HepG2 (cell line): Measurements from ENCODE around the gene CDC42BPG. TPM values are rescaled to one million over a fixed set of nuclear protein-coding genes. Genes with fewer than 3 reads are reported as not detected.

ENCODE experiments used
- ATM ChIP-seq: fragments of 450-650 bp; IDR thresholded peaks from 2 replicates; pipeline ENCODE4 v1.7.1; 2017; ENCODE audit warnings: mild to moderate bottlenecking, borderline replicate concordance
- FOXK2 ChIP-seq: fragments of 450-650 bp; IDR thresholded peaks from 2 replicates; pipeline ENCODE4 v1.6.1; 2016
- FOXP1 ChIP-seq, 2 experiments: fragments of 450-650 bp in 1 of 2; IDR thresholded peaks; 2 replicates each; pipeline ENCODE4 v1.6.1; 2017 to 2018; ENCODE audit warnings: antibody characterized with exemption in 1 of 2
- GABPB1 ChIP-seq: IDR thresholded peaks from 2 replicates; pipeline ENCODE4 v1.6.1; 2016; ENCODE audit warnings: mild to moderate bottlenecking, missing genetic modification reagents, moderate library complexity, missing compliant biosample characterization
- HIVEP1 ChIP-seq: sonication (generic); formaldehyde crosslinking; IDR thresholded peaks from 2 replicates; pipeline ENCODE4 v1.4.0; 2020; ENCODE audit warnings: mild to moderate bottlenecking, missing genetic modification reagents
- HMG20B ChIP-seq: conservative IDR thresholded peaks from 2 replicates; pipeline ENCODE4 v1.6.1; 2016; ENCODE audit warnings: missing genetic modification reagents, missing compliant biosample characterization
- HOXD1 ChIP-seq: sonication (generic); formaldehyde crosslinking; IDR thresholded peaks from 2 replicates; pipeline ENCODE4 v1.5.0; 2020; ENCODE audit warnings: missing genetic modification reagents
- SMYD3 ChIP-seq: sonication (generic); formaldehyde crosslinking; IDR thresholded peaks from 2 replicates; pipeline ENCODE4 v1.8.1; 2023; ENCODE audit warnings: mild to moderate bottlenecking, missing genetic modification reagents
- ZMAT5 ChIP-seq: sonication (generic); formaldehyde crosslinking; IDR thresholded peaks from 2 replicates; pipeline ENCODE4 v1.5.0; 2020; ENCODE audit warnings: mild to moderate bottlenecking, low read depth, missing genetic modification reagents, borderline replicate concordance
- ZNF12 ChIP-seq: sonication (generic); formaldehyde crosslinking; IDR thresholded peaks from 2 replicates; pipeline ENCODE4 v1.5.0; 2020; ENCODE audit warnings: missing genetic modification reagents
- ZNF142 ChIP-seq: sonication (generic); formaldehyde crosslinking; IDR thresholded peaks from 2 replicates; pipeline ENCODE4 v1.4.0; 2020; ENCODE audit warnings: missing genetic modification reagents
- ZNF264 ChIP-seq: sonication (generic); formaldehyde crosslinking; IDR thresholded peaks from 2 replicates; pipeline ENCODE4 v1.4.0; 2020; ENCODE audit warnings: missing genetic modification reagents
- ZNF720 ChIP-seq: sonication (generic); formaldehyde crosslinking; IDR thresholded peaks from 2 replicates; pipeline ENCODE4 v1.4.0; 2020; ENCODE audit warnings: missing genetic modification reagents
- polyA plus RNA-seq, 8 experiments: library from polyadenylated mRNA; depleted of rRNA in 3 of 8; stranded (reverse) in 7 of 8; unstranded in 1 of 8; fragments of >200 nt; fragmentation: Illumina TruSeq in 4 of 8; extraction: Trizol in 4 of 8; gene quantifications; 2 replicates each; pipeline versions ENCODE4 v1.2.1 to v1.2.3, GENCODE V29; 2011 to 2016; ENCODE audit warnings: low read depth in 4 of 8, missing spikeins in 1 of 8, mixed read lengths in 1 of 8; ENCODE audit not compliant: insufficient read depth in 1 of 8
- total RNA-seq, 5 experiments: library from RNA; depleted of rRNA; stranded (reverse); fragments of >200 nt; fragmentation: Illumina TruSeq; extraction: Trizol; gene quantifications; 2 replicates each; pipeline ENCODE4 v1.2.3, GENCODE V29; 2016; ENCODE audit warnings: low read depth in 1 of 5
- TF ChIP-seq, protein P1 (sequence below): sonication (generic); formaldehyde crosslinking; IDR thresholded peaks from 2 replicates; pipeline ENCODE4 v1.4.0; 2020; ENCODE audit warnings: missing genetic modification reagents, borderline replicate concordance
- TF ChIP-seq, protein P2 (sequence below): sonication (generic); formaldehyde crosslinking; IDR thresholded peaks from 2 replicates; pipeline ENCODE4 v1.4.0; 2020; ENCODE audit warnings: missing genetic modification reagents

CDC42BPG gene
- total and polyA plus RNA-seq, 2 of the 13 experiments (the other 11 are each of a cell fraction or from before 2014, with no cell fraction given), result 0.55 to 1.4 TPM

DNA sequence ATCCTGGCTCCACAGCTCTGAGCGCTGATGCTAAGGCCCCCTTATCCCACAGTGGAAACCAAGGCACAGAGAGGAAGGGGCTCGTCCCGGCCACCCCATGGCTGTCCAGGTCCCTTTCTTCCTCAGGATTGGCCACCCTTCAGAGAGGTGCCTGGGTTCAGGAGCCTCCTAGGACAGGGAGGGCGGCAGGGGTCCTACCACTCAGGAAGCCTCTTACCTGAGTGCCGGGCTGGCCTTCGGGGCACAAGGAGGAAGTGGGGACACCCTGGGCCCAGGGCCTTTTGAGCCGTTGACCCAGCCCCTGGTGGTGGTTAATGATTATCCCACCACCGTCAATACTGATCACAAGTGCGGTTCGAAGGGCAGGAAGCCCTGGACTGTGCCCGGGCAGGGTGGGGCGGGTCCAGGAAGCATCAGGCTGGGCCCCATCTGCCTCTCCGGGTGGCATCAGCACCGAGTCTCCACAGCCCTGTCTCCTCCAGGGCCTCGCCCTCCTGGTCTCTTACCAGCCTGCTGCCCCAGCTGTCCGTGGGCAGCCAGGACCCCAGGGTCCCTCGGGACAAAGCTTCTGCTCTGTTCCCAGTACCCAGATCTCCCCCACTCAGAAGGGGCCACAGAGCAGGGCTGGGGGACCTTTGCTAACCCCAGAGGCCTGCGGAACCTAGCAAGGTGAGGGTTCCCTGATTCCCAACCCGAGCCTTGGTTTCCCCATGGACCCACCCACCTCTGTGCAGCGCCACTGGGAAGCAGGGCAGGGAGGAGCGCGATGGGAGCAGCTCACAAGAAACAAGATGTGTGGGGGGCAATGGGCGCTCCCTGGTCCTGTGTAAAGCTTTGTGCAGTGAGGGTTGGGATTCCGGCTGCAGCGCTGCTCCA lies 49.0 kb upstream of the CDC42BPG start (continued):
- TF ChIP-seq, protein P1, sequence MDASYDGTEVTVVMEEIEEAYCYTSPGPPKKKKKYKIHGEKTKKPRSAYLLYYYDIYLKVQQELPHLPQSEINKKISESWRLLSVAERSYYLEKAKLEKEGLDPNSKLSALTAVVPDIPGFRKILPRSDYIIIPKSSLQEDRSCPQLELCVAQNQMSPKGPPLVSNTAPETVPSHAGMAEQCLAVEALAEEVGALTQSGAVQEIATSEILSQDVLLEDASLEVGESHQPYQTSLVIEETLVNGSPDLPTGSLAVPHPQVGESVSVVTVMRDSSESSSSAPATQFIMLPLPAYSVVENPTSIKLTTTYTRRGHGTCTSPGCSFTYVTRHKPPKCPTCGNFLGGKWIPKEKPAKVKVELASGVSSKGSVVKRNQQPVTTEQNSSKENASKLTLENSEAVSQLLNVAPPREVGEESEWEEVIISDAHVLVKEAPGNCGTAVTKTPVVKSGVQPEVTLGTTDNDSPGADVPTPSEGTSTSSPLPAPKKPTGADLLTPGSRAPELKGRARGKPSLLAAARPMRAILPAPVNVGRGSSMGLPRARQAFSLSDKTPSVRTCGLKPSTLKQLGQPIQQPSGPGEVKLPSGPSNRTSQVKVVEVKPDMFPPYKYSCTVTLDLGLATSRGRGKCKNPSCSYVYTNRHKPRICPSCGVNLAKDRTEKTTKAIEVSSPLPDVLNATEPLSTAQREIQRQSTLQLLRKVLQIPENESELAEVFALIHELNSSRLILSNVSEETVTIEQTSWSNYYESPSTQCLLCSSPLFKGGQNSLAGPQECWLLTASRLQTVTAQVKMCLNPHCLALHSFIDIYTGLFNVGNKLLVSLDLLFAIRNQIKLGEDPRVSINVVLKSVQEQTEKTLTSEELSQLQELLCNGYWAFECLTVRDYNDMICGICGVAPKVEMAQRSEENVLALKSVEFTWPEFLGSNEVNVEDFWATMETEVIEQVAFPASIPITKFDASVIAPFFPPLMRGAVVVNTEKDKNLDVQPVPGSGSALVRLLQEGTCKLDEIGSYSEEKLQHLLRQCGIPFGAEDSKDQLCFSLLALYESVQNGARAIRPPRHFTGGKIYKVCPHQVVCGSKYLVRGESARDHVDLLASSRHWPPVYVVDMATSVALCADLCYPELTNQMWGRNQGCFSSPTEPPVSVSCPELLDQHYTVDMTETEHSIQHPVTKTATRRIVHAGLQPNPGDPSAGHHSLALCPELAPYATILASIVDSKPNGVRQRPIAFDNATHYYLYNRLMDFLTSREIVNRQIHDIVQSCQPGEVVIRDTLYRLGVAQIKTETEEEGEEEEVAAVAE (CRISPR knock-in tag), result 0 out of 2 replicates have a peak, but pooled peaks have one; percentile 33
- TF ChIP-seq SMYD3 (CRISPR knock-in tag) (0 out of 2 replicates have a peak, but pooled peaks have one; percentile 71), ZNF720 (CRISPR knock-in tag) (no peak), HOXD1 (CRISPR knock-in tag) (peak; percentile 85), HIVEP1 (CRISPR knock-in tag) (peak; percentile 96; the same call in 1 of the 2 replicates), HMG20B (no peak), GABPB1 (CRISPR knock-in tag) (peak; percentile 77), FOXK2 (no peak), ZNF264 (CRISPR knock-in tag) (no peak; the same call in 1 of the 2 replicates), FOXP1 (IDR thresholded peaks at IDR 0.05) (no peak), FOXP1 (CRISPR knock-in tag; IDR thresholded peaks at IDR 0.05) (peak; percentile 41), ATM (no peak), ZNF12 (CRISPR knock-in tag) (no peak), ZMAT5 (CRISPR knock-in tag) (no peak), ZNF142 (no peak)
- TF ChIP-seq, protein P2, sequence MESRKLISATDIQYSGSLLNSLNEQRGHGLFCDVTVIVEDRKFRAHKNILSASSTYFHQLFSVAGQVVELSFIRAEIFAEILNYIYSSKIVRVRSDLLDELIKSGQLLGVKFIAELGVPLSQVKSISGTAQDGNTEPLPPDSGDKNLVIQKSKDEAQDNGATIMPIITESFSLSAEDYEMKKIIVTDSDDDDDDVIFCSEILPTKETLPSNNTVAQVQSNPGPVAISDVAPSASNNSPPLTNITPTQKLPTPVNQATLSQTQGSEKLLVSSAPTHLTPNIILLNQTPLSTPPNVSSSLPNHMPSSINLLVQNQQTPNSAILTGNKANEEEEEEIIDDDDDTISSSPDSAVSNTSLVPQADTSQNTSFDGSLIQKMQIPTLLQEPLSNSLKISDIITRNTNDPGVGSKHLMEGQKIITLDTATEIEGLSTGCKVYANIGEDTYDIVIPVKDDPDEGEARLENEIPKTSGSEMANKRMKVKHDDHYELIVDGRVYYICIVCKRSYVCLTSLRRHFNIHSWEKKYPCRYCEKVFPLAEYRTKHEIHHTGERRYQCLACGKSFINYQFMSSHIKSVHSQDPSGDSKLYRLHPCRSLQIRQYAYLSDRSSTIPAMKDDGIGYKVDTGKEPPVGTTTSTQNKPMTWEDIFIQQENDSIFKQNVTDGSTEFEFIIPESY, result no peak
